GM19043 (cell line): Measurements from ENCODE around the gene NUDT8.
"Not testable (repeated sequence)": the region's sequence is repeated elsewhere in the genome, so short reads cannot be mapped to it uniquely, and the experiment has no call there.

Experiments used
- ATAC-seq: cut with Tn5 transposase; IDR thresholded peaks from one replicate; pipeline ENCODE4 v1.9.1; 2021; ENCODE audit warnings: low read depth; ENCODE audit not compliant: unreplicated experiment

Gene NUDT8

DNA sequence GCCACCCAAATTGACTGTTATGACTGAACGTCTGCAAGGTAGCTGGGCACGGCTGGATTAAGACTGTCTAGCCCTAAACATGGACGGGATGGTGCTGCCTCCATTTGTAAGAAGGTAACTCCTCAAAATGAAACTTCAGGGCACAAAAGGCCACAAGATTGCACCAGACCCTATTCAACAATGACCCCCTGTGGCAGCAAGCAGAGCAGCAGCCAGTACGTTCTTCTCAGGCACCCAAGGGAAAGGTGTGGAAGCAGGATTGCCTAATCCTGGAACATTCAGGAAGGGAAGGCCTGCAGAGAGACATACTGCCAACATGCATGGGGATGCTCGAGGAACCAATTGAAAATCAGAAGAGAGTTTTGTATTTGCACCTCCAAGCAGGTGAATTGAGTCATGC lies 14.3 kb upstream of the NUDT8 start:
- ATAC-seq, result no peak

DNA sequence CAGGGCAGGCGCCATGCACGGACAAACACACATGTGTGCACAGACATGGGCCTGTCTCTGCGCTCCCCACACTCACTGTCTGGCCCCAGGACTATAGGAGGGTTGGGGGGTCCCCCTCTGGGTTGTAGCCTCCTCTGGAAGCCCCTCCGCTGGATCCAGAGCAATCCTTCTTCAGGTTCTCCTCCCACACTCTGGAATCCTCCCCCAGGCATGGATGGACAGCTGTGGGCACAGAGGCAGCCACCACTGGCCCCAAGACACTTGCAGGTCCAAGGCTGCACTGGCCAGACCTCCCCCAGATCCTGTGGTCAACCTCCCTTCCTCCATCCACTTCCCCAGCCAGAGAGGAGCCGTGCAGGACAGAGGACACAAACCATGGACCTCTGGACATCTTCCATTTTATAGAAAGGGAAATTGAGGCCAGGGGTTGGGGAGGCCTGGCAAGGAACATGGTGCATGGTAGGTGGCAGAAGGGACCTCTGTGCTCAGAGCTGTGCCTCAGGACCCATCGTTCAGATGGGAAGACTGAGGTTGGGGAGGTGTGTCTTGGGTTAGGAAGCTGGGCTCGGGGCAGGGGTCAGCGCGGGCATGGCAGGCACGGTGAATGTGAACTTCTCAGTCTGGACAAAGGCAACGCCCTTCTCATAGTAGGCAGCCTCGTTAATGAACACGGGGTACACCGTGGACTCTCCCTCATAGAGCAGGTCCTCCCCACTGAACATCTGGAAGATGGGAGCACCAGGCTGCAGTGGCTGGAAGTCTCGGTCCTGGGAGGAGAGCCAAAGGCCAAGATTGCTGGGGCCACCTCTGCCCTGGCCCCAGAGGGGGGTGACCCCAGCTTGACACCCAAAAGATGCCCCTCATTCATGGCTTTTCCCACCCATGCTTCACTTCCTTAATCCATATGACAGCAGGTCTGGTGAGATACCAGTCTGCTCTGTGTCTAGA lies 12.7 kb upstream of the NUDT8 start:
- no peak for ATAC-seq

DNA sequence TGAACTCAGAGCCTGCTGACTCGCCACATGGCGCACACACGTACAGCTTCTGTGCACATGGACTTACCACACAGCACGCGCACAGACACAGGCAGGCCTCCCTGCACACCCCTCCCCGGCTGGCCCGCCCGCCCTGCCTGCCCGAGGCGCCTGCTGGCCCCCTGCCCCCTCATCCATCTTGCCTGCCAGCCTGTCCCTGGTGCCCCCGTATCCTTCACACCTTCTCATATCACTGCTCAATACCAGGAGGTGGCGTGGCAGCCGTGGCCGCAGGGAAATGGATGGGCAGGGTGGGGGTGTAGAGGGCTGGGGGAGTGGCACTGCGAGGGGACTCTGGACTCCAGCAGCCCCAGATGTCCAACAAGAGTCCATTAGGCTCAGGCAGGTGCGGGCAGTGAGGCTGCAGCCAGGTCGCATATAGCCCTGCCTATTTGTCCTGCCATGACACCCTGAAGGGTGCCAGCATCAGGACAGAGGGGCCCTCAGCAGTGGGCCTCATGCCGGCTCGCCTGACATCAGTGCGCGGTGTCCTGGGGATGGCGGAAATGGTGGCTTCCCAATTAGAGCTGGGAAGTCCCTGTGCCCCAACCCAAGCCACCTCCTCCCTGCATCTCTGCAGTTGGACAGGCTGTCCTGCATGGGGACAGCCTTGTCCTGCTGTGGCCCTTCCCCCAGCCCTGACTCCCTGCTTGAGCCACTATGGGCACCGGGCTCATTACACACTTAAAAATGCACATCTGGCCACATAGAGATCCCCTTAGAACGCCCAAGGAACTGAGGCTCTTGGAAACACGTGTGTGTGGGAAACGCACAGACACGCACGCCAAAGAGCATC lies 11.8 kb upstream of the NUDT8 start:
- no peak for ATAC-seq

DNA sequence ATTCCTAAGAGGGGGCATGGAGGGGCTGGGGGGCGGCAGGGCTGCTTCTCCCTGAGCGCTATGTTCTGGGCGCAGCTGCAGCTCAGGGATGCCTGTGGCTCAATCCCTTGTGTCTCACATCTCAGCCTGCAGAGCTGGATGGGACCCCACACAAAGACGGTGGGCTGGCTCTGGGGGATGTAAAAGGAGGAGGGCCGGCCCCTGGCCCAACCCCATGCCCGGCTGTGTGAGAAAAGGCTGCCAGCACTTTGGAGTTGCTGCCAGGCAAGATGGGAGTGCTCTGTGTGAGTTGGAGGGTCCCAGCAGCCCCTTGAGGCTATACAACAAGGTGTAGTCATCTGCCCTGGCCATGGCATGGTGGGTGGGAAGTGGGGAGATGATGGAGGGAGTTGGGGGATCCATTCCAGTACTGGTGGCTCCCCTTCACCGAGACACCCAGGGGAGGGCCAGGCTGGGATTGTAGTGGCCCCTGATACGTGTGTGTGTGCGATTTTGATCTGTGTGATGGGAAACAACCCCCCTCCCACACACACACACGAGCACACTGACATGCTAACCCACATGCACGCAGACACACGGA lies 11.1 kb upstream of the NUDT8 start:
- ATAC-seq, result no peak

DNA sequence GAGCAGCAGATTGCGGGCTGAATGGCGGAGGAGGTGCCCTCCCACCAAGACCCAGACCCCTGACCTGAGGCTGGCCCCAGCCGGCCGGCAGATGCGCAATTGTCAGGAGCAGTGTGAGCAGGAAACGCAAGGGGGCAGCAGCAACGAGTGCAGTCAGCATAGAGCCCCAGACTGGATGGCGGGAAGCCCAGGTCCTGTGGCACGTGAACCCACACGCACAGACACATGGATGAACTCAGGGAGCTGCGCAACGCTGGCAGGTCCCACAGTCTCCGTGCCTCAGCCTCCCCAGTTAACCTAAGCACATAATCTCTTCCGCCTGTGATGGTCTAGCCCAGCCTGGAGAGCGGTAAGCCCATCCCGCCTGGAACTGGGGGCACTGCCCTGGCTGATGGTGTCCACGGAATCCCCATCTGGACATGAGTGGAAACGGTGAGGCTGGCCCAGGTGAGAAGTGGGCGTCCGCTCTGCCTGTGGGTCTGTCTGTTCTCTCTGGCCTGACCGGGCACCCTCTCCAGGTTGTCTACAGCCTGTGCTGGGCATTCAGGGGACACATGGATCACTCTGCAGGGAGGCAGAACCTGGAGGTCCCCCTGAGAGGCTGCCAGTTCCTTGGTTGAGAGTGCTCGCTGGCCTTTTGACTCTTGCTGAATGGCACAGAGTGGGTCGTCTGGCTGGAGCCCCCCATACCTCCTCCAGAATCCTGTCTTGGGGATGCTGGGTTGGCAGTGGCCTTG lies 10.5 kb upstream of the NUDT8 start:
- ATAC-seq, result no peak

GRCh38 chr11:67639438-67639859 lies 9.7 kb upstream of the NUDT8 start, which contains the start of gene TBX10:
TSS of gene TBX10 (minus strand) at chr11:67639763. CDS start at chr11:67639472, 291 bp downstream.
- ATAC-seq, result no peak

DNA sequence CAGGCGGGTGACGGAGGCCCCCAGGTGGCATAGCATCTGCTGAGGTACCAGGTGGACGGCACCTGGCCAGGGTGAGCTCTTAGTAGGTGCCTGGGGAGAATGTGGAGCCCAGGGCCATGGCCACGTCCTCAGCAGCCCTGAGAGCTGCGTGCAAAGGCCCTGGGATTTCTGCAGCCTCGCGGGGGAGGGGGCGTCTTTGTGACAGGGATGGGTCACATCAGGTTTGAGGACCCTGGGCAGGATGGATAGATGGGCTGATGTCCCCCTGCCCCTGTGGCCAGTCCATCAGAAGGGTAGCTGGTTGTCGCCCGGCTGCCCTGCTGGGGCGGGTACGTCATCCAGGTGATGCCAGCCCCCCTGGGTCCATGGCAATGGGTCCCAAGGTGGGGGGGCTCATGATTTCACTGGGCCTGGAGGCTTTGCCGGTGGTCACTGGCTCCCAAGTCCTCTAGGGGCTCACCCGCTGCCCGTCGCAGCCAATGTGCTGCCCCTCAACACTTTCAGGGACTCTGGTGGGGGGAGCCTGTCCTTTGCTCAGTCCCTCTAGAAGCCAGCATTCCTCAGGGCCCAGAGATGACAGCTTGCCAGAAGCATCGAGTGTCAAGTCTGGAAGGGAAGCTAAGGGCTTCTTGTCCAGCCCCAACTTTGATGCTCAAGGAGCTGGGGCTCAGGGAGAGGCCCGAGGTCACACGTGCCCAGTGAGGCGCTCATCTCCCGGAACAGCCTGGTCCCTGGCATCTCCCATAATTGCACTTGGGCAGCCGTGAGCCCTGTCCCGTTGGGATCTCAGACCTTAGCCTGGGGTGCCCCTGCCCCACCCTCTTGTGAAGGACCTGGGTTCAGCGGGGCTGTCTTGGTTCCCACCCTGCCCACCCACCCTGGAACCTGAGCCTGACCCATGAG lies 9.0 kb upstream of the NUDT8 start:
- ATAC-seq, result no peak

- not testable (repeated sequence) for ATAC-seq
Measured at GRCh38 chr11:67637441-67637840, 7.7 kb upstream of the NUDT8 start.

- ATAC-seq, result no peak
Measured at GRCh38 chr11:67636962-67637361, 7.2 kb upstream of the NUDT8 start.

GRCh38 chr11:67635231-67635521 lies 5.4 kb upstream of the NUDT8 start:
- no peak for ATAC-seq

- ATAC-seq, result no peak
Measured at GRCh38 chr11:67634366-67635230, 4.9 kb upstream of the NUDT8 start.

- no peak for ATAC-seq
Measured at GRCh38 chr11:67633758-67634365, 4.1 kb upstream of the NUDT8 start.

DNA sequence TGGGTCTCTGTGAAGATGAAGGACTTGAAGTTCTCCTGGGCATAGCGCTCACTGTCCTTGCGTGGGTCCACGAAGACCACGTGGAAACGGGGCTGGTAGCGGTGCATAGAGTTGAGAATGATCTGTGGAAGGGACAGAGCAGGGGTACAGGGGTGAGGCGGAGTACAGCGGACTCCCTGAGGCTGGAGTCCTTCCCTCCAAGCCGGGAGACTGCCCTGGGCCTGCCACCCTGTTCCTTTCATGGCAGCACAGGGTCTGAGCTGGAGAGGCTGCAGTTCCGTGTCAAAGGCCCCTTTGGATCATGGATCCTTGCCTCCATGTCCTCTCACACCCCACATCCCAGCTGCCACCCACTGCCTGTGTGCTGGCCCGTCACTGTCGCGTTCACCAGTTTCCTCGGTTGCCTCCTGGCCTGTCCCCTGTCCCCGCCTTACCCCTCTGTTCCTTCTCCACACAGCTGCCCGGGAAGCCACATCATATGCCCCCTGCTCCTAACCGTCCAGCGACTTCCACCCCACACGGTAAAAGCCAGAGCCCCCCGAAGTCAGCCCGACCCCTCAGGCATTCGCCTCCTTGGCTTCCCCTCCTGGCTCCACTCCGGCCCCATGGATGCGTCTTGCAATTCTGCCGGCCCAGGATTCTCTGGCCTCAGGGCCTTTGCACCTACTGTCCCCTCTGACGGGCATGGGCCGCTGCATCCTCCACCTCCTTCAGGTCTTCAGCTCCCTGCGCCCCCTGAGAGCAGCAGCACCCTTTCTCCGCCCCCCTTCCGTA lies 3.4 kb upstream of the NUDT8 start:
- ATAC-seq, result no peak

GRCh38 chr11:67632175-67632981 lies 2.6 kb upstream of the NUDT8 start:
- no peak for ATAC-seq

GRCh38 chr11:67631853-67632174 lies 2.1 kb upstream of the NUDT8 start:
- ATAC-seq, result no peak

- ATAC-seq, result no peak
Measured at GRCh38 chr11:67631411-67631810, 1.7 kb upstream of the NUDT8 start.

- no peak for ATAC-seq
Measured at GRCh38 chr11:67630943-67631331, 1.2 kb upstream of the NUDT8 start.
